T-helper 2 cell (primary cell): Measurements from ENCODE around the gene DMXL2.
A peak's percentile ranks its signal among the peaks of the same experiment; 100 is the strongest.
"Not testable (repeated sequence)": the region's sequence is repeated elsewhere in the genome, so short reads cannot be mapped to it uniquely, and the experiment has no call there.

Experiments used
- DNase-seq, 5 experiments: peaks; one replicate each; pipeline versions ENCODE4 v3.0.0 to v3.0.0-alpha.2; 2012 to 2022

DMXL2 gene

GRCh38 chr15:51484781-51485180, 137.8 kb downstream of the DMXL2 start:
- no peak for DNase-seq

- no peak for DNase-seq
Measured at GRCh38 chr15:51483985-51484384, 138.6 kb downstream of the DMXL2 start.

DNA sequence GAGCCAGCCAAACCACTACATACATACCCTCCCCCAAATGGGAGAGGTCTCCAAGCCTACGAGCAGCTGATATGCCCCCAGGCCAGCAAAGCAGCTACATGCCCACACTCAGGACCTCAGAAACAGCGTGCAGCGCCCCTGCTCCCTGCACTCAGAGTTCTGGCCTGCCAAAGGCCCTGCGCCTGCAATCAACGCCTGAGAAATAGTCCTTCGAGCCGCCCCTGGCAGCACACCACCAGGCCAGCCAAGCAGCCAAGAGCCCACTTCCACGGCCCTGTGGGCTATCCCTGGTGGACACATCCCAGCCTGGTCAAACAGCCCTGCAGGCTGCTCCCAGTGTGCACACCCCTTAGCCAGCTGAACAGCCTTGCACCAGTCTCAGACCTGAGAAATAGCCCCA, 139.1 kb downstream of the DMXL2 start:
- no peak for DNase-seq

- no peak for DNase-seq
Measured at GRCh38 chr15:51475736-51476135, 146.8 kb downstream of the DMXL2 start.

DNA sequence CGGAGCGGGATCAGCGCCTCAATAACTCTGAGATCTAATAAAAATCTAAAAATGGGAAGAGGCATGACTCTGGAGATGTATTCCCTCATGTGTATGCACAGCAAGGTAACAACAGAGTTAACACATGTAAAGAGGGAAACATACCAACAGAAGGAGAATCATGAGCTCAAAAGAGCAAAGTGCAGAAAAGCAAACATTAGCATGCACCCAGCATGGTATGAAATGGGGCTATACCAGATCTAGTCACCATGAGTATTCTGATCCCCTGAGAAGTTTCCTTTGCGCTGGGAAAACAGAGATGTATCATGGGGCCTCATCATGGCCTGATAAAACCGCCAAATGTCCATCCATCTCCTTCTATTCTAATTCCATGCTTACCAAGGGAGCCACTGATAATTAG, 152.1 kb downstream of the DMXL2 start:
- DNase-seq, result no peak

- no peak for DNase-seq
Measured at GRCh38 chr15:51460796-51461195, 161.8 kb downstream of the DMXL2 start.

GRCh38 chr15:51450001-51450400, 172.6 kb downstream of the DMXL2 start:
- no peak for DNase-seq

- no peak for DNase-seq
Measured at GRCh38 chr15:51448622-51449399, 173.8 kb downstream of the DMXL2 start.

DNA sequence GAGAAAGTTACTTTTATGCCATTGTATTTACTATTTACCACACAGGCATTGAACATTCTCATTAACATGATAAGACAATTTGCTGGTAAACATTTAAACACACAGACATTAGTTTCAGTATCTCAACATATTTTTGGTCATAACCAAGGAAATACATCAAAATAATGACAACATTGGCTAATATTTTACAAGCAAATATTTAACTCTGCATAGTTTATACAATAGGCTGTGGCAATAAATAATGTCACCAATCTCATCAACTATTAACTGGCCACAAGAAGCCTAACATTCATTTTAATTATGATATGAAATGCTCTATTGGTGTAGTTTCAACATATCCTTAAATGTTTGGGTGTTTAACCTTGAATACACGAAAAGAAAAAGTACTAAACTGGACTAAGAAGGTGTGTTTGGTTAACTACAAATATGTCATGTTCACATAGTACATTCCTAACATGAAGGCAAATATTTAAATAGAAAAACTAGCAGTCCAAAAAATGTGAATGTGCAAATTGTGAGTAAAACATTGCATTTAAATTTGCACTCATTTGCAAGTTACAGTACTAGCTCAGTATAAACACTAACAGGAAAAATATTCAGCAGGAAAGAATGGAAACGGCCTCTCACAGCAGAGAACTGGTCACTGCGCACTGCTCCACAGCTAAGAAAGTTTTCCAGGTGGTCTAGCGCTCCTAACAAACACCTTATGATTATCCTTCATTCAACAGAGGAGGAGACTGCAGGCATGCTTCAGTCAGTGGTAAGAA, 174.5 kb downstream of the DMXL2 start:
- DNase-seq, result no peak

DNA sequence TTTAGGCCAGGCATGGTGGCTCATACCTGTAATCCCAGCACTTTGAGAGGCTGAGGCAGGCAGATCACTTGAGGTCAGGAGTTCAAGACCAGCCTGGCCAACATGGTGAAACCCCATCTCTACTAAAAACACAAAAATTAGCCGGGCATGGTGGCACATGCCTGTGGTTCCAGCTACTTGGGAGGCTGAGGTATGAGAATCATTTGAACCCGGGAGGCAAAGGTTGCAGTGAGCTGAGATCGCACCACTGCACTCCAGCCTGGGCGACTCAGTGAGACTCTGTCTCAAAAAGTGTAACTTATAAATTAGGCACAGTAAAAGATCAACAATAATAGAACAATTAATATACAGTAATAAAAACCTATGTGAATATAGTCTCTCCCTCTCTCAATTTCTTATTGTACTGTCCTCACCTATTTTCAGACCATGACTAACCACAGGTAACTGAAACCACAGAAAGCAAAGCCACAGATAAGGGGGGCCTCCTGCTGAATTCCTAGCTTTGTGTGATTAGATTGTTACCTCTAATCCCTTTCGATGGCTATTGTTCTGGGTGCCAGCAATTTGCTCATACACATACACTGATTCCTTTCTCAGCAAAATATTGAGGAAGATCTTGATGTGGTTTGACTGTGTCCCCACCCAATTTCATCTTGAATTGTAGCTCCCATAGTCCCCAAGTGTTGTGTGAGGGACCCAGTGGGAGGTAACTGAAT, 176.4 kb downstream of the DMXL2 start:
- DNase-seq, result not testable (repeated sequence)

GRCh38 chr15:51444807-51445206, 177.8 kb downstream of the DMXL2 start:
- DNase-seq, result no peak

DNA sequence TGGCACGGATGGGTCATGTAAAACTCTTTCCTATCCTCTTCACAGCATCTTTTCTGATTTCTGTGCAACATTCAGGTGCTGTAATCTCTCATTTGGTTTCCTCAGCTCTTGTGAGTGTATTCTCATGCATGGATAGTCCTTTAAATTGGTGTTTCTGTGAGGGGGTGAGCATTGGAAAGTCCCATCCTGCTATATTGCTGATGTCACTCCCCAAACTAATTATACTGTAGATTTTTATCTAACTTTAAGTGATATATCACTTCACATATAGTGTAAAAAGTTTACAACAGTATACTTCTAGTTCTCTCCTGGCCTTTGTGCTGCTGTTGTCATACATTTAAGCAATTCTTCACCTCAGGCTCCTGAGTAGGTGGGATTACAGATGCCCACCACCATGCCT, 178.5 kb downstream of the DMXL2 start:
- peak in 1 of 5 experiments; percentile 4 for DNase-seq

DNA sequence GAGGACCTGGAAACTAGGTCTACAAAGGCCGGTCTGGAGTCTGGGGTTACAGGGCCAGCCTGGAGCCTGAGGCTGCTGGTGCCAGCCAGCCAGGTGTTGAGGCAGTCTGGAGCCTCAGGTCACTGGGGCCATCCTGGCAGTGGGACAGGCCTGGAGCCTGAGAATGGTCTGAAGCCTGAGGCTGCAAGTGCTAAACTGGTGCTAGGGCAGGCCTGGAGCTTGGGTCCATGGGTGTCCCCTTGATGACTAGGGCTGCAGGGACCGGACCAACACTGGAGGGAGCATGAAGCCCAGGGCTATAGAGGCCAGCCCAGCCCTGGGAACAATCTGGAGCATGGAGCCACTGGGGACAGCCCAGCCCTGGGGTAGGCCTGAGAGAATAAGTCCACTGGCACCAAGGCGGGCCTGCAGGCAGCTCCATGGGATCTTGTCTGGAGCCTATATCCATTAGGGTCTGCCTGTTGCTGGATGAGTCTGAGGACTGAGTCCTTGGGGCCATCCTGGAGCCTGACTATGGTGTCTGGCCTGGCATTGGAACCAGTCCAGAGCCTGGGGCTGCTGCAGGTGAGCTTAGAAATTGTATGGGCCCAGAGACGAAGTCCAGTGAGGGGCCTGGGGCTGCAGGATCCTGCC, 179.2 kb downstream of the DMXL2 start:
- no peak for DNase-seq

DNA sequence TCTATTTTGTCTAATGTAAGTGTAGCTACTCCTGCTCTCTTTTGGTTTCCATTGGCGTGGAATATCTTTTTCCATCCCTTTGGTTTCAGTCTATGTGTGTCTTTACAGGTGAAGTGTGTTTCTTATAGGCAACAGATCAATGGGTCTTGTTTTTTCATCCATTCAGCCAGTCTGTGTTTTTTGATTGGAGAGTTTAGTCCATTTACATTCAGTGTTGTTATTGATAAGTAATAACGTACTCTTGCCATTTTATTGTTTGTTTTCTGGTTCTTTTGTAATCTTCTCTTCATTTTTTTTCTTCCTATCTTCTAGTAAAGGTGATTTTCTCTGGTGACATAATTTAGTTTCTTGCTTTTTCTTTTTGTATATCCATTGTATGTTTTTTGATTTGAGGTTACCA, 184.0 kb downstream of the DMXL2 start:
- no peak for DNase-seq

DNA sequence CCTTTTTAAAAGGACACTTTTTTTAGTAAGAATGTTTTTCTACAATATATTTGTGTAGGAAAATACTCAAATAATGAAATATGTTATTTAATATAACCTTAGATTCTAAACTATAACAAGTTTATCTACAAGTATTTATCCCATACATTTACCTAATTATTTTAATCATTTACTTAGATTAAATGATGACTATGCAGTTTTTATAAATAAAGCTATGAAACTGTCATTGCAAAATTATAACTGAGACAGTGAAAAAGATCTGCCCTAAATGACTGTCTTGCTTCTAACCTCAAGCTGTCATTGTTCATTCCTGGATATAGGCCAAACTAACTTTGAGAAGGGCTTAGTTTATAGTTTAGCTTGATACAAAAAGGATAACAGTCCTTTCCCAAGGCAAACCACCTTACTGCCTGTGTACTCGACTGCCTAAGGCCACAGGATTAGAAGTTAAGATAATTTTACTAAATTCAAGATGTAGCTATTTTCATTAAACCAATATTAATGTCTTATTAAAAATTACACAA, 197.0 kb downstream of the DMXL2 start:
- DNase-seq, result no peak

DNA sequence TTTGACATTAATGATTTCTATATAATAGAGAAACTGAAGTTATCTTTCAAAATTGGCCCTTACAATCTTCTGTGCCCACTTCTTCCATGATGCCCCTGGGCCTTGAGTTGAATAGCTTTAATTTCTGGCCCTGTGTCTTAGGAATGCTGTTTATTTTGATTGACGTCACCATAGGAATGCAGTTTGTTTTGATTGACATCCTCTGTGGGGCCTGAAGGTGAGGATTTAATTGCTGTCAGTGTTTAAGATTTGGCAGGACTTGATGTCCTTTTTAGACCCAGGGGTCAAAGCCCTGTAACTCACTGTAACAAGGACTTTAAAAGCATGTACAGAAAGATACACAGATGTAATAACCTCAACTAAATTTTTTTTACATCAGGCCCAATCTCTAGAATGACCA, 197.8 kb downstream of the DMXL2 start:
- no peak for DNase-seq

DNA sequence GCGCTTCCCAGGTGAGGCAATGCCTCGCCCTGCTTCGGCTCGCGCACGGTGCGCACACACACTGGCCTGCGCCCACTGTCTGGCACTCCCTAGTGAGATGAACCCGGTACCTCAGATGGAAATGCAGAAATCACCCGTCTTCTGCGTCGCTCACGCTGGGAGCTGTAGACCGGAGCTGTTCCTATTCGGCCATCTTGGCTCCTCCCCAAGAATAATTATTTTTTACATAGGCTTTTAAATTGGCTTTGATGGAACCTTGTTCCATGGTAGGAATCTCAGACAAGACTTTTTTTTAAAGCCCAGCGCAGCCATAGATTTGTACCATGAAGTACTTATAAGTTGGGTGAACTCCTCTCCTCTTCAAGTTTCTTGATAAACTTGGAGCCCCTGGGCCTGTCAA, 199.5 kb downstream of the DMXL2 start:
- DNase-seq, result not testable (repeated sequence)

- no peak for DNase-seq
Measured at GRCh38 chr15:51416129-51416528, 206.4 kb downstream of the DMXL2 start.

GRCh38 chr15:51414256-51414860, 208.2 kb downstream of the DMXL2 start:
- DNase-seq, result no peak

DNA sequence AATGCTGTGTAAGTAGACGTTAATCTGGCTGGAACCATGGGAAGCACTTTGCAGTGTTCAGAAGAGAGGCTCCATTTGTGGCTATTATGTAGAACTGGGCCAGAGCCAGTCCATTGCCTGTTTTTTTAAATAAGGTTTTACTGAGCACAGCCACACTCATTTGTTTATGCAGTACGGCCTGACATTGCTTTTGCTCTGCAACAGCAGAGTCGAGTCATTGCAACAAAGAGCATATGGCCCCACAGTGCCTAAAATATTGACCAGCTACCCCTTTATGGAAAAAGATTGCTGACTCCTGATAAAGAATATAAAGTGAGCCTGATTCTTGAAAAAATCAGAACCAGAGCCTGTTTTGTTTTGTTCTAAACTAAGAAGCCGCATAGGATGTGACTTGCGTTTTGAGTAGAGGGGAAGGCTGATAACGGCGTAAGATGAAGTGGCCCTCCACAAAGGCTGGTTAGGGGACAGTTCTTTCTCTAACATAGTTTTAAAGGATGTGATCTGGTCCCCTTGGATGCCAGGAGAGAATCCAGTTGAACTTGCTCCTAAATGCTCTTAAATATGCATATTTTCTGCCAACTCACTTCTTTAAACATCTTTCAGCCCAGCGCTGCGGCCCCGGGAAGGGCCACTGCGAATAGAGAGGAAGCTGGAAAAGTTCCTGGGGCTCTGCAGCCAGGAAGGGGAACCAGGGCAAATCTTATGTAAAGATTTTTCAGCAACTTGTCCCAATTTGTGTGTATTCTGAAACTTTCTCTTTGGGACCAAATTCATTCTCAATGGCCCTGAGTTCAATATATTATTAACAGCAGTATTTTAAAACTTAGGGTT, 216.7 kb downstream of the DMXL2 start:
- no peak for DNase-seq

GRCh38 chr15:51403946-51404695, 218.4 kb downstream of the DMXL2 start:
- DNase-seq, result no peak
